ENCODE data around the gene KRT84.

The KRT84 gene

DNA sequence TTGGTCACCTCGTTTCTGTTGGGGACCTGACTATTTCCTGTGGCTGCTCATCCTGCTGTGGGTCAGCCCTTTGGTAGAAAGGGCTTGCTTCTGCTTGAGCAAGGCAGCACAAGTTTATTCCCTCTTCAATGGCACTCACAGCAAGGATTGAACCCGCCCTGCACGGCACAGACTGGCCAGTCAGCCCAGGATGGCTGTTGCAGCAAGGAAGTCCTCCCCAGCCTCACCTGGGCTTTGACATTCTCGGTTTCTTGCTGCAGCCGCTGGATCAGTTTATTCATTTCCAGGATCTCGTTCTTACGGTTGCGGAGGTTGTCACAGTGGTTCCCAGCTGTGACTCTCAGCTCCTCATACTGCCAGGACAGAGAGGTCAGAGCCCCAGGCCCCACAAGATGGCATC is 11.2 kb upstream of the KRT84 start:
- H3K4me3 ChIP-seq (ENCODE audit: low read depth, low read length), result no peak overlapping the region
- no peak for TF ChIP-seq CTCF (IDR thresholded peaks at IDR 0.05; ENCODE audit: control insufficient read depth, extremely low read depth, insufficient read depth)
- DNase-seq (ENCODE audit: low read depth), result no peak

GRCh38 chr12:52395761-52396434 is 10.4 kb upstream of the KRT84 start:
- no peak for DNase-seq (ENCODE audit: low read depth)
- no peak overlapping the region for H3K4me3 ChIP-seq (ENCODE audit: low read depth, low read length)
- TF ChIP-seq CTCF (IDR thresholded peaks at IDR 0.05; ENCODE audit: control insufficient read depth, extremely low read depth, insufficient read depth), result peak; percentile 33; the same call in 1 of the 2 replicates

- no peak for TF ChIP-seq CTCF (IDR thresholded peaks at IDR 0.05; ENCODE audit: control insufficient read depth, extremely low read depth, insufficient read depth)
Measured at GRCh38 chr12:52394836-52395405, 9.5 kb upstream of the KRT84 start.

GRCh38 chr12:52392465-52393007 is 7.1 kb upstream of the KRT84 start:
- no peak for TF ChIP-seq CTCF (IDR thresholded peaks at IDR 0.05; ENCODE audit: control insufficient read depth, extremely low read depth, insufficient read depth)
- no peak for DNase-seq (ENCODE audit: low read depth)
- no peak overlapping the region for H3K4me3 ChIP-seq (ENCODE audit: low read depth, low read length)

More at GRCh38 chr12:52394836-52395405, 9.5 kb upstream of the KRT84 start:
- DNase-seq (ENCODE audit: low read depth), result no peak
- H3K4me3 ChIP-seq (ENCODE audit: low read depth, low read length), result no peak overlapping the region

- no peak for DNase-seq (ENCODE audit: low read depth)
- no peak for TF ChIP-seq CTCF (IDR thresholded peaks at IDR 0.05; ENCODE audit: control insufficient read depth, extremely low read depth, insufficient read depth)
- no peak overlapping the region for H3K4me3 ChIP-seq (ENCODE audit: low read depth, low read length)
Measured at GRCh38 chr12:52391618-52392002, 6.2 kb upstream of the KRT84 start.

- no peak for DNase-seq (ENCODE audit: low read depth)
- TF ChIP-seq CTCF (IDR thresholded peaks at IDR 0.05; ENCODE audit: control insufficient read depth, extremely low read depth, insufficient read depth), result peak; percentile 67
- no peak overlapping the region for H3K4me3 ChIP-seq (ENCODE audit: low read depth, low read length)
Measured at GRCh38 chr12:52390739-52391617, 5.5 kb upstream of the KRT84 start.

Data from LNCaP clone FGC (cell line).